Measurements from ENCODE around the gene MBD2.

GRCh38 chr18:54117853-54118773, 106.4 kb downstream of the MBD2 start:
- TF ChIP-seq CTCF (conservative IDR thresholded peaks at IDR 0.05 in 1 of 2, IDR thresholded peaks at IDR 0.05 in 1 of 2; ENCODE audit: extremely low read depth in 1 of 2, insufficient read depth in 1 of 2, low read depth in 1 of 2, low read length in 2 of 2) = no peak
- no peak for TF ChIP-seq EZH2 (IDR thresholded peaks at IDR 0.05; ENCODE audit: borderline replicate concordance, low read length)
